Loucy (cell line): ENCODE data around the gene TMEM117.

Experiments
- H2AFZ ChIP-seq: fragments of 200-600 bp; sonication (generic); 2 replicates; pipeline ENCODE4 v1.6.0; 2016; ENCODE audit warnings: antibody characterized with exemption, mild to moderate bottlenecking, low read length, moderate library complexity
- H3F3A ChIP-seq: fragments of 200-600 bp; 2 replicates; pipeline ENCODE4 v1.6.0; 2016; ENCODE audit warnings: antibody characterized with exemption, low read depth, mild to moderate bottlenecking
- H3K27me3 ChIP-seq: fragments of 200-600 bp; sonication (generic); 2 replicates; pipeline ENCODE4 v1.6.1; 2014; ENCODE audit warnings: low read length, mild to moderate bottlenecking; ENCODE audit not compliant: insufficient read depth, poor library complexity, severe bottlenecking
- H3K36me3 ChIP-seq: fragments of 200-600 bp; sonication (generic); 2 replicates; pipeline ENCODE4 v1.6.1; 2016; ENCODE audit warnings: low read length; ENCODE audit not compliant: insufficient read depth
- H3K4me1 ChIP-seq: fragments of 200-600 bp; sonication (generic); 2 replicates; pipeline ENCODE4 v1.5.1; 2014; ENCODE audit warnings: low read length, mild to moderate bottlenecking; ENCODE audit not compliant: insufficient read depth, poor library complexity, severe bottlenecking
- H3K4me2 ChIP-seq: fragments of 200-600 bp; sonication (generic); 2 replicates; pipeline ENCODE4 v1.6.0; 2014; ENCODE audit warnings: antibody characterized with exemption, low read length, low read depth, mild to moderate bottlenecking; ENCODE audit not compliant: poor library complexity, severe bottlenecking
- H3K4me3 ChIP-seq: fragments of 200-600 bp; sonication (generic); 2 replicates; pipeline ENCODE4 v1.5.1; 2014; ENCODE audit warnings: low read length, mild to moderate bottlenecking, mixed read lengths; ENCODE audit not compliant: poor library complexity, severe bottlenecking
- H3K79me2 ChIP-seq: fragments of 200-600 bp; sonication (generic); 2 replicates; pipeline ENCODE4 v1.6.1; 2014; ENCODE audit warnings: low read length; ENCODE audit not compliant: insufficient read depth
- H3K9ac ChIP-seq: fragments of 200-600 bp; sonication (generic); 2 replicates; pipeline ENCODE4 v1.6.0; 2014; ENCODE audit warnings: mild to moderate bottlenecking, low read depth, low read length, moderate library complexity; ENCODE audit not compliant: poor library complexity, severe bottlenecking
- H3K9me2 ChIP-seq: fragments of 200-600 bp; sonication (generic); replicated peaks from 2 replicates; pipeline ENCODE4 v1.6.1; 2016; ENCODE audit warnings: low read depth, low read length, mixed read lengths
- H3K9me3 ChIP-seq: fragments of 200-600 bp; sonication (generic); 2 replicates; pipeline ENCODE4 v1.6.1; 2014; ENCODE audit warnings: mild to moderate bottlenecking, antibody characterized with exemption, low read length, low read depth; ENCODE audit not compliant: insufficient read depth
- H4K20me1 ChIP-seq: fragments of 200-600 bp; sonication (generic); 2 replicates; pipeline ENCODE4 v1.6.0; 2014; ENCODE audit warnings: antibody characterized with exemption, low read length, mild to moderate bottlenecking; ENCODE audit not compliant: insufficient read depth, poor library complexity, severe bottlenecking
- EZH2phosphoT487 ChIP-seq: fragments of 200-600 bp; IDR thresholded peaks from 2 replicates; pipeline ENCODE4 v1.6.1; 2018; ENCODE audit warnings: antibody characterized with exemption, mild to moderate bottlenecking, moderate library complexity, borderline replicate concordance
- TF ChIP-seq, protein P1 (sequence below): fragments of 200-600 bp; sonication (generic); conservative IDR thresholded peaks from 2 replicates; pipeline ENCODE4 v1.5.1; 2014; ENCODE audit warnings: mild to moderate bottlenecking, antibody characterized with exemption, low read length

The TMEM117 gene

DNA sequence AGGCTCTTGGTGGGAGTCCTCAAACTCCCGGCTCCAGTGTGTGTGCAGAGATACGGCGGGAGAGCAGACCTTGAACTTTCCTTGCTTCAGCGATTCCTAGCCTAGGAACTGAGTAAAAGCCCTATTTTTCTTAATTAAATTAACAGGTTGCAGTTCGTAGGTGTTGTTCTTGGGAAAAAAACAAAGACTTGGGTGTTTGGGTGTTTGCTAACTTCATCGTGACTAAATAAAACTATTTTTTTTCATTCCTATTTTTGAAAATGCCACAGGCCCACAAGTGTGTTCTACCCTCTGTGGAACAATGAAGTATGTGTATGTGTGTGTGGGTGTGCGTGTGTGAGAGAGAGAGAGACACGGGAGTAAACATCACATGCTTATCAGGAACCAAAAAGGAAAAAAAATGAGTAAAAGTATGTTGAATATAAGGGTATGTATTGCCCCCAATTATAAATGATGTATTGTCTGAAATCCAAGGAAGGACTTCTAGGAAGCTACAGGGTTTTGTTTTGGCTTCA is 651 bp downstream of the TMEM117 start:
- H3K9me2 ChIP-seq = no peaks in the 10 kb centered on the region
- H3K9ac ChIP-seq = peak overlapping the region; percentile 80
- H2AFZ ChIP-seq = peak overlapping the region; percentile 94
- 0 out of 2 replicates have a peak, but pooled peaks cover 14% of the 10 kb centered on the region for H3K79me2 ChIP-seq
- no peaks in the 10 kb centered on the region for H3K9me3 ChIP-seq
- peak overlapping the region; percentile 84 for H3K4me3 ChIP-seq
- H3F3A ChIP-seq = 0 out of 2 replicates have a peak, but pooled peaks cover 2% of the 10 kb centered on the region
- no peaks in the 10 kb centered on the region for H3K36me3 ChIP-seq
- peaks cover 44% of the 10 kb centered on the region for H3K4me1 ChIP-seq
- no peaks in the 10 kb centered on the region for H3K27me3 ChIP-seq
- TF ChIP-seq EZH2phosphoT487 = no peak
- TF ChIP-seq, protein P1, sequence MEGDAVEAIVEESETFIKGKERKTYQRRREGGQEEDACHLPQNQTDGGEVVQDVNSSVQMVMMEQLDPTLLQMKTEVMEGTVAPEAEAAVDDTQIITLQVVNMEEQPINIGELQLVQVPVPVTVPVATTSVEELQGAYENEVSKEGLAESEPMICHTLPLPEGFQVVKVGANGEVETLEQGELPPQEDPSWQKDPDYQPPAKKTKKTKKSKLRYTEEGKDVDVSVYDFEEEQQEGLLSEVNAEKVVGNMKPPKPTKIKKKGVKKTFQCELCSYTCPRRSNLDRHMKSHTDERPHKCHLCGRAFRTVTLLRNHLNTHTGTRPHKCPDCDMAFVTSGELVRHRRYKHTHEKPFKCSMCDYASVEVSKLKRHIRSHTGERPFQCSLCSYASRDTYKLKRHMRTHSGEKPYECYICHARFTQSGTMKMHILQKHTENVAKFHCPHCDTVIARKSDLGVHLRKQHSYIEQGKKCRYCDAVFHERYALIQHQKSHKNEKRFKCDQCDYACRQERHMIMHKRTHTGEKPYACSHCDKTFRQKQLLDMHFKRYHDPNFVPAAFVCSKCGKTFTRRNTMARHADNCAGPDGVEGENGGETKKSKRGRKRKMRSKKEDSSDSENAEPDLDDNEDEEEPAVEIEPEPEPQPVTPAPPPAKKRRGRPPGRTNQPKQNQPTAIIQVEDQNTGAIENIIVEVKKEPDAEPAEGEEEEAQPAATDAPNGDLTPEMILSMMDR = no peak
- H3K4me2 ChIP-seq = peak overlapping the region; percentile 90
- H4K20me1 ChIP-seq = peaks cover 2% of the 10 kb centered on the region

DNA sequence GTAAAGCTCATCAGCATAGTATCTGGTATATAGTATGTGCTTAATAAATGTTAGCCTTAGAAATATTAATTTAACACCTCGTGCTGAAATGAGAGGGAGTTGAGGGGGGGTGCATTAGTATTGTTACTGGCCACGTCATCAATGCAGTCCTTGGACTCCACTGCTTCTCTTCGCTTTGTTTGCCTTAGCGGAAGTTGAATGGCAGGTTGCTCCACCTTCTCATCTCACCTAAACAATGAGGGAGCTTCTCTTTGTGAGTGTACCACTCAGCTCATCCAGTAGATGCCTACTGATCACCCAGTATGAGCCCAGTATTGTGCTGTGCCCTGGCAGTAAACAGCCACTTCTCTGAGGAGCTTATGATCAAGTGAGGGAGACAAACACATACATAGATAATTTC is 4.5 kb downstream of the TMEM117 start:
- no peaks in the 10 kb centered on the region for H3F3A ChIP-seq
- TF ChIP-seq EZH2phosphoT487 = no peak
- TF ChIP-seq, protein P1 = no peak
- no peaks in the 10 kb centered on the region for H4K20me1 ChIP-seq
- H3K27me3 ChIP-seq = no peaks in the 10 kb centered on the region
- H3K9ac ChIP-seq = no peak overlapping the region
- H3K4me3 ChIP-seq = no peak overlapping the region
- H3K36me3 ChIP-seq = no peaks in the 10 kb centered on the region
- no peaks in the 10 kb centered on the region for H3K9me3 ChIP-seq
- 0 out of 2 replicates have a peak, but pooled peaks cover 14% of the 10 kb centered on the region for H3K79me2 ChIP-seq
- H3K4me2 ChIP-seq = no peak overlapping the region
- peaks cover 27% of the 10 kb centered on the region for H3K4me1 ChIP-seq
- H3K9me2 ChIP-seq = no peaks in the 10 kb centered on the region
- H2AFZ ChIP-seq = no peak overlapping the region

DNA sequence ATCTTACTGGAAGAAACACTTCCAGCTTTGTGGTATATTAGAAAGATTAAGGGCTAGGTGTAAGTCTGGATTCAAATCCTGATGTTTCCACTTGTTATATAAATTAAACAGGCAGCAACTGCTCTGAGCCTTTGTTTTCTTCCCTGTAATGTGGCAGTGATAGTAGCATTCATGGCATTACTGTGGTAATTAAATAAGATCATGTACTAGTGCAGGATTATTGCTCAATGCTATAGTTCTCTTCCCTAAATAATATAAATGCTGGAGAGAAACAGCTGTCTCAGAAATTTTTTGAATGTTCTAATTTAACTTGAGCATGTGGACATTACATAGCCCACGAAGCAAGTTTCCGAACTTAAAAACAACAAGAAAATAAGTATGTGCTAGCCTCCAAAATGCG is 5.4 kb downstream of the TMEM117 start:
- TF ChIP-seq EZH2phosphoT487 = no peak
- TF ChIP-seq, protein P1 = no peak
- no peaks in the 10 kb centered on the region for H3F3A ChIP-seq
- peaks cover 24% of the 10 kb centered on the region for H3K4me1 ChIP-seq

More for the DNA sequence above, 5.4 kb downstream of the TMEM117 start:
- no peaks in the 10 kb centered on the region for H3K36me3 ChIP-seq
- H3K9me2 ChIP-seq = no peaks in the 10 kb centered on the region
- H3K4me2 ChIP-seq = no peak overlapping the region
- 0 out of 2 replicates have a peak, but pooled peaks cover 14% of the 10 kb centered on the region for H3K79me2 ChIP-seq
- H3K27me3 ChIP-seq = no peaks in the 10 kb centered on the region
- no peaks in the 10 kb centered on the region for H4K20me1 ChIP-seq
- no peak overlapping the region for H3K9ac ChIP-seq
- no peak overlapping the region for H3K4me3 ChIP-seq
- no peaks in the 10 kb centered on the region for H3K9me3 ChIP-seq
- H2AFZ ChIP-seq = no peak overlapping the region
